Measurements from ENCODE around the gene ST3GAL3.

ST3GAL3 gene

DNA sequence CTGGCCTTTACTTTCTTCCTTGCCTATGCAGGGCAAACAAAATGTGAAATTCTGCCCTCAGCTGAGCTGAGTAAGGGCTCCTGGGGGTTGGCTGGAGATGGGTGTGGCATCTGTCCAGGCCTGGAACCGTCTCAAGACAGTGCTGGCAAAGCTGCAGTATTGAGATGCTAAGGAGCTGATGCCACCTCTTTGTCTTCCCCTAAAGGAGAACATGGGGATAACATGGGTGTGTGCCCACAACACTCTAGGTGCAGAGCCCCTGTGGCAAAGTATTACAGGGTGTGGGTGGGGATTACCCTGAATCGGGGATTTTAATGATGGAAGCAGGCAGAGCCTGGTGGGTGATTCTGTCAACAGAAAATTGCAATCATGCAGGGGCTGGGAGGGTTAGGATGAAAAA lies 2.5 kb upstream of the ST3GAL3 start:
- no peak for DNase-seq (ENCODE audit: extremely low spot score)
- CTCF ChIA-PET, result no interaction called here
- POLR2A ChIA-PET, result interaction anchor here (1.1 kb wide), 1 partner anchor 55 kb away, joined by 3 read pairs; the partner anchor contains the start of gene KDM4A
- no peak for TF ChIP-seq FOXA1 (IDR thresholded peaks at IDR 0.05)
- no peak for TF ChIP-seq SP1 (IDR thresholded peaks at IDR 0.05)

DNA sequence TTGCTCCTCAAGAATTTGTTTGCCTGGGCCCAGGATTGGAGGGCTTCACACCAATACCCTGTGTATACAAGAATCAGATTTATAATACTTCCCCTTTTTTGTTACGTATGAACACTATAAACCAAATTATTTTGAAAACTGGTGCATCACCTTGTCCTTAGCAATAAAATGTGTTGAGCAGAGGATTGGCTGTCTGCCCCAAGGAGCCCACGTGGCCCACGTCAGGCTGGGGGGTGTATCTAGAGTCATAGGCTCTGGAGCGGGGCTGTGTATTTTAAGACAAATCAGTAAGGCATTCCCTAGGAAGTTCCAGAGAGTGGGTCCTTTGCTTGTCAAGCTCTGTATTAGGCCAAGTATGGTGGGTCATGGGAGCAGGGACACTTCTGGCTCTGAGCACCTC lies 2.0 kb upstream of the ST3GAL3 start:
- ChIA-PET CTCF (no interaction called here), POLR2A (interaction anchor here (0.9 to 1.1 kb wide), 2 partner anchors 55 to 65 kb away, joined by 3 to 4 read pairs; partner anchors contain the start of gene KDM4A)
- no peak for TF ChIP-seq FOXA1 (IDR thresholded peaks at IDR 0.05)
- no peak for TF ChIP-seq HDGF (IDR thresholded peaks at IDR 0.05; ENCODE audit: borderline replicate concordance)
- no peak for TF ChIP-seq BHLHE40 (IDR thresholded peaks at IDR 0.05; ENCODE audit: borderline replicate concordance)
- TF ChIP-seq SP1 (IDR thresholded peaks at IDR 0.05), result no peak
- DNase-seq (ENCODE audit: extremely low spot score), result no peak

DNA sequence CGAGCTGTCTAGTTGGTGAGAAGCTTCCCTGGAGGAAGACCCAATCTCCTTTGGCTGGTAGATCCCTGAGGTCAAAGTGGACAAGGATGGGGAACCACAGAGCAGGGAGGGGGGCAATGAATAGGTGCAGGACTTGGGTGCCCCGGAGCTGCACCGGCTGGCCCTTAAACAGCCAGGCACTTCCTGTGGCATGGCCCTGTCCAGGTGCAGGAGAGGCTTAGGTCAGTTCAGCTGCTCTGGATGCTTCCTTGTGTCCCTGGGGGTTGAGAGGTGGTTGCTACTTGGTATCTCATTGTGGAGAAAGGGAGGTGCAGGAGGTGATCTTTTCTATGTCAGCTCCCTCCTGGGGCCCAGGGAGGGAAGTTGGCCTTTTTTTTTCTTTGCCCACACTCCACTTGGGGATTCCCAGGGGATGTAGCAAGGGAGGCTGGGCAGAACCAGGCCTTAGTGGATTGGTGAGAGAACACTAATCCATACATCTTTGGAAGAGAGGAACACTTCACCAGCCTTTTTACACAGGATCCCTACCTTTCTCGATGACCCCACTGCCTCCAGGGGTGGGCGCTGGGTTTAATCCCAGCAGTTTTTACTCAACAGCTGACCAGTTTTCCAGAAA lies 1.2 kb upstream of the ST3GAL3 start:
- DNase-seq (ENCODE audit: extremely low spot score), result no peak
- POLR2A ChIA-PET, result interaction anchor here (0.9 to 1.7 kb wide), 7 partner anchors 16 to 241 kb away, joined by 3 to 9 read pairs (median 4); partner anchors contain the start of gene KDM4A
- TF ChIP-seq HDGF (IDR thresholded peaks at IDR 0.05; ENCODE audit: borderline replicate concordance) (no peak), SP1 (IDR thresholded peaks at IDR 0.05) (no peak), BHLHE40 (IDR thresholded peaks at IDR 0.05; ENCODE audit: borderline replicate concordance) (no peak), ZNF384 (IDR thresholded peaks at IDR 0.05) (no peak), TARDBP (IDR thresholded peaks at IDR 0.05) (no peak), ARNT (IDR thresholded peaks at IDR 0.05) (no peak), LEF1 (IDR thresholded peaks at IDR 0.05; ENCODE audit: borderline replicate concordance) (no peak), FOXK2 (IDR thresholded peaks at IDR 0.05) (no peak), L3MBTL2 (conservative IDR thresholded peaks at IDR 0.05) (no peak), FOXA1 (IDR thresholded peaks at IDR 0.05) (no peak), NFRKB (IDR thresholded peaks at IDR 0.05) (no peak), SUZ12 (IDR thresholded peaks at IDR 0.05) (no peak), FOXM1 (IDR thresholded peaks at IDR 0.05; ENCODE audit: borderline replicate concordance) (no peak), CTBP1 (IDR thresholded peaks at IDR 0.05; ENCODE audit: borderline replicate concordance) (no peak), ELF4 (IDR thresholded peaks at IDR 0.05) (no peak)
- TF ChIP-seq, protein P1, sequence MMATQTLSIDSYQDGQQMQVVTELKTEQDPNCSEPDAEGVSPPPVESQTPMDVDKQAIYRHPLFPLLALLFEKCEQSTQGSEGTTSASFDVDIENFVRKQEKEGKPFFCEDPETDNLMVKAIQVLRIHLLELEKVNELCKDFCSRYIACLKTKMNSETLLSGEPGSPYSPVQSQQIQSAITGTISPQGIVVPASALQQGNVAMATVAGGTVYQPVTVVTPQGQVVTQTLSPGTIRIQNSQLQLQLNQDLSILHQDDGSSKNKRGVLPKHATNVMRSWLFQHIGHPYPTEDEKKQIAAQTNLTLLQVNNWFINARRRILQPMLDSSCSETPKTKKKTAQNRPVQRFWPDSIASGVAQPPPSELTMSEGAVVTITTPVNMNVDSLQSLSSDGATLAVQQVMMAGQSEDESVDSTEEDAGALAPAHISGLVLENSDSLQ (IDR thresholded peaks at IDR 0.05), result no peak
- CTCF ChIA-PET, result no interaction called here

DNA sequence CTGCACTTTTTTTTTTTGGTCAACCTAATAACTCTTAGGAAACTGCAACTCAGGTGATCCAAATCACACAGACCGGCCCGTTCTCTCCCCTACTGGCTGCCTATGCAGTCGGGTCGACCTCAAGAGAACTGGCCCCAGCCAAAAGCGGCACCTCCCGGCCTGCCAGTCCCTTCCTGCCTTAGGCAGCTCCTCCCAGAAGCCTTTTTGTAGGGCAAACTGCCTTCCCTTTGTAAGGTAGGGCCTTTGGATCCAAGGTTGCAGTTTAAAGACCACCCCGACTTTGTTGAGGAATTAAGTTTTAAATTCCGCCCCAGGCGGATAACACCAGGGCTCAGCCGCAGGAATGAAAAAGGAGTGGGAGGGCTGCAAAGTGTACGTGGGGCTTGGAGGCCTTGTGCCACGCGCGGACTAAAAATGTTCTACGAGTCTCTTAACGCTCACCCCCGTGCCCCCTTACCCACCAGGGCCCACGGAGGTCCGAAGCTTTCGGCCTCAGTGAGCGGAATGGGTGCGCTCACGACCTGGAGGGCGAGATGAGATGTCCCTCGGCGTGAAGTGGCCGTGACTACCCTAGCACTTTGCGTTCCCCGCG lies 642 bp upstream of the ST3GAL3 start:
- CTCF ChIA-PET, result no interaction called here
- DNase-seq (ENCODE audit: extremely low spot score), result peak; percentile 21
- POLR2A ChIA-PET, result interaction anchor here (0.6 to 2.0 kb wide), 16 partner anchors 8 to 1113 kb away, joined by 3 to 9 read pairs (median 4); partner anchors contain the start of genes ATP6V0B and KDM4A
- TF ChIP-seq TARDBP (IDR thresholded peaks at IDR 0.05) (peak; percentile 84), FOXA1 (IDR thresholded peaks at IDR 0.05) (no peak), LEF1 (IDR thresholded peaks at IDR 0.05; ENCODE audit: borderline replicate concordance) (no peak)

DNA sequence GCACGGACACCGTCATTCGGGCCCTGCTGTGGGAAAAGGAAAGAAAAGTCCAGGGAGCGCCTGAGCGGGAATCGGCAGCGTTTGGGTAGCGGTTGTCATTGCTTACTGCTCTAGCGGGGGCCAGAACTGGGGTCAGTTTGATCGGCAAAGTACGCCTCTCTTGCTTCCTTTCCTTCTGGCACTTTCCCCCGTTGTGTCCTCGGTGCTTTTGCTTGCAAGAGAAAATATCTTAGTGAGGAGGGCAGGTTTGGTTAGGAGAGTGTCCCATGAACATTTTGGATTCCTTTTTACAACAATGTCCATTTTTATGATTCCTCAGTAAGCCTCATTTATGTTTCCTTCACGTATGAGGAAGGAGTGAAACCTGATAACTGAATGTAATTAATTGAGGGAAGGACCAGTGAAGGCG lies 670 bp downstream of the ST3GAL3 start:
- TF ChIP-seq ELF4 (IDR thresholded peaks at IDR 0.05), result no peak
- TF ChIP-seq L3MBTL2 (conservative IDR thresholded peaks at IDR 0.05), result no peak
- TF ChIP-seq TARDBP (IDR thresholded peaks at IDR 0.05), result no peak
- TF ChIP-seq SP1 (IDR thresholded peaks at IDR 0.05), result no peak
- TF ChIP-seq FOXA1 (IDR thresholded peaks at IDR 0.05), result no peak
- no peak for TF ChIP-seq FOXK2 (IDR thresholded peaks at IDR 0.05)
- no peak for TF ChIP-seq CTBP1 (IDR thresholded peaks at IDR 0.05; ENCODE audit: borderline replicate concordance)
- no peak for TF ChIP-seq NFRKB (IDR thresholded peaks at IDR 0.05)
- TF ChIP-seq HDGF (IDR thresholded peaks at IDR 0.05; ENCODE audit: borderline replicate concordance), result no peak
- TF ChIP-seq FOXM1 (IDR thresholded peaks at IDR 0.05; ENCODE audit: borderline replicate concordance), result no peak
- TF ChIP-seq, protein P1 (IDR thresholded peaks at IDR 0.05), result no peak
- no peak for TF ChIP-seq LEF1 (IDR thresholded peaks at IDR 0.05; ENCODE audit: borderline replicate concordance)
- no peak for TF ChIP-seq ZNF384 (IDR thresholded peaks at IDR 0.05)
- TF ChIP-seq ARNT (IDR thresholded peaks at IDR 0.05), result no peak
- no peak for TF ChIP-seq SUZ12 (IDR thresholded peaks at IDR 0.05)
- POLR2A ChIA-PET, result interaction anchor here (1.2 to 2.0 kb wide), 2 partner anchors 57 to 227 kb away, joined by 4 read pairs; partner anchors contain the start of gene KDM4A
- DNase-seq (ENCODE audit: extremely low spot score), result no peak
- CTCF ChIA-PET, result no interaction called here

DNA sequence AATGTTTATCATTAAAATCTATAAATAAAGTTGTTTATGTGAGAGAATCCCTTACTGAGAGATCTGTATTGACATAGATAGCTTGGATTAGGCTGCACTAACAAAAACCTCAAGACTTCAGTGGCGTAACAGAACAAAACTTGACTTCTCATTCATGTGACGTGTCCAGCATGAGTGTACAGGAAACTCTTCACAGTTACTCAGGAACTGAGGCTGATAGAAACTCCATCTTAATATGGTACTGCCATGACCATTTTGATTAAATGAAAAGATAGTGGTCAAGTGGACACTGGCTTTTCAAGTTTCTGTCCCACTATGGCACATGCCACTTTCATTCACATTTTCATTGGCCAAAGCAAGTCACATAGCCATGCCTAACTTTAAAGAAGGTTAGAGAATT lies 3.7 kb downstream of the ST3GAL3 start:
- TF ChIP-seq L3MBTL2 (conservative IDR thresholded peaks at IDR 0.05) (no peak), ZNF384 (IDR thresholded peaks at IDR 0.05) (no peak), ELF4 (IDR thresholded peaks at IDR 0.05) (no peak), HDGF (IDR thresholded peaks at IDR 0.05; ENCODE audit: borderline replicate concordance) (no peak), ARNT (IDR thresholded peaks at IDR 0.05) (no peak), SP1 (IDR thresholded peaks at IDR 0.05) (no peak)
- TF ChIP-seq, protein P1 (IDR thresholded peaks at IDR 0.05), result no peak
- POLR2A ChIA-PET, result no interaction called here
- no peak for DNase-seq (ENCODE audit: extremely low spot score)
- CTCF ChIA-PET, result interaction anchor here (1.1 kb wide), 1 partner anchor 53 kb away, joined by 3 read pairs; no protein-coding TSS in a partner anchor
